Spinal cord (tissue), 10 donors: ENCODE measurements around the gene PKDCC. TPM values are rescaled to one million over a fixed set of nuclear protein-coding genes. Genes with fewer than 3 reads are reported as not detected.

Experiments used
- DNase-seq, 6 donors: peaks; one replicate each; pipeline versions ENCODE4 v3.0.0 to v3.0.0-alpha.2; 2013 to 2015; ENCODE audit warnings: low spot score in 6 of 6, low read depth in 4 of 6
- H3K27ac ChIP-seq: one replicate; pipeline ENCODE4 v1.5.1; 2013; ENCODE audit warnings: low read depth, low read length, control low read depth
- H3K27me3 ChIP-seq: one replicate; pipeline ENCODE4 v1.6.1; 2013; ENCODE audit warnings: low read length; ENCODE audit not compliant: control insufficient read depth, insufficient read depth
- H3K36me3 ChIP-seq: one replicate; pipeline ENCODE4 v1.6.1; 2013; ENCODE audit warnings: low read length; ENCODE audit not compliant: control insufficient read depth, insufficient read depth
- H3K4me1 ChIP-seq: one replicate; pipeline ENCODE4 v1.6.1; 2013; ENCODE audit warnings: low read length; ENCODE audit not compliant: control insufficient read depth, insufficient read depth
- H3K4me3 ChIP-seq: one replicate; pipeline ENCODE4 v1.5.1; 2013; ENCODE audit warnings: low read depth, low read length, control low read depth
- H3K9me3 ChIP-seq: one replicate; pipeline ENCODE4 v1.6.1; 2013; ENCODE audit warnings: low read length; ENCODE audit not compliant: control insufficient read depth, insufficient read depth
- WGBS: methylation state at CpG from one replicate; pipeline ENCODE4 v1.1.5; 2013; ENCODE audit warnings: missing lambda C conversion rate; ENCODE audit not compliant: insufficient coverage; 5-methylcytosine and 5-hydroxymethylcytosine counted together
- polyA plus RNA-seq, 2 donors: library from polyadenylated mRNA; unstranded; fragments of 120-200 nt; gene quantifications; one replicate each; pipeline ENCODE4 v1.2.1, GENCODE V29; 2013; ENCODE audit not compliant: insufficient read length in 2 of 2
- total RNA-seq, 2 donors: library from RNA; depleted of rRNA in 1 of 2; stranded (reverse); fragments of 120-200 nt in 1 of 2; fragments of >200 nt in 1 of 2; gene quantifications; one replicate each; pipeline versions ENCODE4 v1.2.3 to v1.2.4, GENCODE V29; 2013 to 2014
- donor health status: healthy.

Gene PKDCC
- total and polyA plus RNA-seq, 4 donors = 37.3 to 175 (median 76.7) TPM

DNA sequence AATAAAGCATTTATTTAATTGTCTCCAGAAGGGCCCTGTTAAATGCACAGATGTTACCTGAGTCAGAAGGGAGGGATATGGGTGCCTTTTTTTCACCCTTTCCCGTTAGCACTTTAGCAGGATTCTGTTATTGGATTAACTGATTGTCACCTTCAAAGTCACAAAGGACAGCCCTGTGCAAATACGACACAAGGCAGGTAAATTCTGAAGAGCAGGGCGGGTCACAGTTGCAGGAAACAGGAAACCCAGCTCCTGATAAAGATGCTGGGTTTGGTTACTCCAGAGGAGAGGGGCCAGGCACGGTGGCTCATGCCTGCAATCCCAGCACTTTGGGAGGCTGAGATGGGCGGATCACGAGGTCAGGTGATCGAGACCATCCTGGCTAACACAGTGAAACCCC lies 11.4 kb upstream of the PKDCC start:
- WGBS = 65% methylated on average over 3 of the region's 7 CpGs
- DNase-seq = no peak
- Histone ChIP-seq H3K4me1 (peaks cover 10% of the 10 kb centered on the region), H3K27me3 (no peaks in the 10 kb centered on the region), H3K36me3 (no peaks in the 10 kb centered on the region), H3K9me3 (no peaks in the 10 kb centered on the region), H3K4me3 (no peak overlapping the region), H3K27ac (no peak overlapping the region)

DNA sequence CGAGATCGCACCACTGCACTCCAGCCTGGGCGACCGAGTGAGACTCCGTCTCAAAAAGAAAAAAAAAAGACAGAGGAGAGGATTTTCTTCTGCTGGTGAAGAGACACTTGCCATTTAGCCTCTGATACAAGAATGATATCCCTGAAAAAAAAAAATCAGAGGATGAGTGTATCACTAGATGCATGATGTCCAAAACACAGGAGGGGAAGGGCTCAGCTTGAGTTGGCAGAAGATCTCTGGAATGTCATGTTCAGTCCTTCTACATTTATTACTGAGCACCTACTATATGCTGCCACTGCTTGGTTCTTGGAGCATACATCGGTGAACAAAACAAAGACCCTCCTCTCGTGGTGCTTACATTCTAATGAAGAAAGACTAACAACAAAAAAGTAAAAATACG lies 10.9 kb upstream of the PKDCC start:
- WGBS = 94% methylated on average over 2 of the region's 8 CpGs
- Histone ChIP-seq H3K27ac (no peak overlapping the region), H3K27me3 (no peaks in the 10 kb centered on the region), H3K36me3 (no peaks in the 10 kb centered on the region), H3K9me3 (no peaks in the 10 kb centered on the region), H3K4me3 (no peak overlapping the region), H3K4me1 (peaks cover 8% of the 10 kb centered on the region)
- DNase-seq = no peak

DNA sequence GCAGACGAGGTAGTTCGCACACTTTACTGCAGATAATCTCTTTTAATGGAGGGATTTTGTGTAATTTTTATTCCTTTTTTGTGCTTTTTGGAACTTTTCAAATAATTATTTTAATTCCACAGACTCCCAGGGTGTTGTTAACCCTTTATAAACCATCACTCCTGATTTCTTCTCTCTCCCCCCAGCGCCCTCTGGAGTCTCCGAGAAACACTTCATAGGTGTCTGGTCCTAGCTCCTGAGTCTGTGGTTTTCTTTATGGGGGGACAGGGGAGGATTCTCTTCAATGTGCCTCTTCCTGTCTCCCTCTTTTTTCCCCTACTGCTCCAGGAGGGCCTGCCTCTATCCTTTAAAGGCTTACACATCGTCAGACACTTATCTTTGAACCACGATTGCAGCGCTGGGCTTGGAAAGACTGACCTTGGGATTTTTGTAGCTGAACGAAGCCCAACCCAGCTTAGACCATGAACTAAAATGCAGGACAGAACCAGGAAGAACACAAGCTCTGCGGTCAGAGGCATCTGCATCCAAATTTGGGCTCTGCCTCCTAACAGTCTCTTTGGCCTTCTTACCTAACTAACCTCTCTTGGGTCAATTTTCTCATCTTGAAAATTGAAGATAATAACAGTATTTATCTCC lies 7.1 kb upstream of the PKDCC start:
- no peaks in the 10 kb centered on the region for H3K36me3 ChIP-seq
- peaks cover 5% of the 10 kb centered on the region for H3K4me1 ChIP-seq
- 69% methylated on average over 5 of the region's 9 CpGs for WGBS
- peaks cover 3% of the 10 kb centered on the region for H3K27me3 ChIP-seq
- H3K4me3 ChIP-seq = no peak overlapping the region
- no peak overlapping the region for H3K27ac ChIP-seq
- no peaks in the 10 kb centered on the region for H3K9me3 ChIP-seq
- no peak for DNase-seq

DNA sequence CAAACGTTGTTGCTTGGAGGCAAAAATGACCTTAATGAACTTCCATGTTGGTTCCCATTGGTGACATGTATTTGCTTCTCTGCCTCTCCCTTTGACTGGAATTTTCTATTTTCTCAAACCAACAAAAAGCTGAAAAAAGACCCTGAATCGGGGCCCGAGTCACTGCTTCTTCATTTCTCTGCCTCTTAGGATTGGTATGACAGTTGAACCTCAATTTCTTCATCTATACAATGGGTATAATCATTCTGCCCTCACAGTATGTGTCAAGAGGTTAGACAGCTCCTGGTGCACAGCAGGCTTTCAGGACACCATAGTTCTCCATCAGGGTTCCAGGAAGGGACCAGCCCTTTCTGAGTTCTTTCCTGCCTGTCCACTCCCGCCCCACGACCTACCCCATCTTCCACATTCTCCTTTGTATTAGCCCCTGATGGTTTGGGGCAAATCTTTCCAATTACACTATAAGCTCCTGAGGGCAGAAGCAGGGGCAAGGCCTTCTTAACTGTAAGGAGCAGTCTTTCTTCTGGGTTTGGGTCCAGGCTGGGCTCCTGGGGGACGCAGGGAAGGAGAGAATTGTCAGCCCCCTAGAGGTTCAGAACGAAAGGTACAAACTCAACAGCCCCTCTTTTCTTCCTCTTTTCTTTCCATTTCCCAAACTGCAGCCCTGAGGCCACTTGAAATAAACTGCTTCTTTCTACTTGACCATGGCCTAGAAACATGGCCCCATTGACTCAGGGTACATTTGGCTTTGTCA lies 6.3 kb upstream of the PKDCC start:
- no peak overlapping the region for H3K27ac ChIP-seq
- 82% methylated on average over 4 of the region's 7 CpGs for WGBS

DNA sequence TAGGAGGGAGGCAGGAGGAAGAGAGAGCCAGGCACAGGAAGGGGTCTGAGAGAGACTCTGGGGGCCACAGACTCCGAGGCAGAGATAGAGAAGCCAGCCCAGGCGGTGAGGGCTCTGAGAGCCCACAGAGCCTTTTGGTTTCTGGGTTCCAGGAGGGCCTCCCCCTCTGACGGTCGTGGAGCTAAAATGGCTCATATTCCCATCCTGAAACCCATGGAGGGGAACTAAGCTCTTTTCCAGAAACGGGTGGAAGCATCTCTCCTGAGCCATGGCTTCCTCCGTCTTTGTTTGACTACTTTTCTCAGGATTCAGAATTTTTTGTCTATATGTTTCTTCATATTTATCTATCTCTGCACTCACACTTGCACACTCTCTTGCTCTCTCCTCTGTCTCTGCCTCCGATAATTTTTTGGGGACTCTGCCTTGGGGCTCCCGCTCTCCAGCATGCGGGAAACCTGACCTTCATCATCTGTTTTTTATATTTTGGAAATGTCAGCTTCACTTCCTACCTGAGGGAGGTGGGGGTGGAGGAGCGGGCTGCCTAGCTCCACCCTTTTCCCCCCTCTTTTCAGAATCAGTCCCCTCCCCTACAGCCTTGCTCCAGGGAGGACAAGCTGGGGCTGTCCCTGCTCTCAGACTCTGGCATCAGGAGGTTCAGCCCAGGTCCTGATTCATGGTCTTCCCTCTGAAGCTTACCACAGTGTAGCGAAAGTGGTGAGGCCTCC lies 5.0 kb upstream of the PKDCC start:
- peaks cover 3% of the 10 kb centered on the region for H3K27me3 ChIP-seq
- no peak for DNase-seq
- H3K4me3 ChIP-seq = no peak overlapping the region
- no peaks in the 10 kb centered on the region for H3K9me3 ChIP-seq
- WGBS = 54% methylated on average over 6 of the region's 11 CpGs
- H3K36me3 ChIP-seq = no peaks in the 10 kb centered on the region
- H3K4me1 ChIP-seq = peaks cover 20% of the 10 kb centered on the region
- H3K27ac ChIP-seq = no peak overlapping the region

More for the DNA sequence above, 6.3 kb upstream of the PKDCC start:
- DNase-seq = no peak
- Histone ChIP-seq H3K9me3 (no peaks in the 10 kb centered on the region), H3K36me3 (no peaks in the 10 kb centered on the region), H3K4me3 (no peak overlapping the region), H3K4me1 (peaks cover 11% of the 10 kb centered on the region), H3K27me3 (peaks cover 3% of the 10 kb centered on the region)

DNA sequence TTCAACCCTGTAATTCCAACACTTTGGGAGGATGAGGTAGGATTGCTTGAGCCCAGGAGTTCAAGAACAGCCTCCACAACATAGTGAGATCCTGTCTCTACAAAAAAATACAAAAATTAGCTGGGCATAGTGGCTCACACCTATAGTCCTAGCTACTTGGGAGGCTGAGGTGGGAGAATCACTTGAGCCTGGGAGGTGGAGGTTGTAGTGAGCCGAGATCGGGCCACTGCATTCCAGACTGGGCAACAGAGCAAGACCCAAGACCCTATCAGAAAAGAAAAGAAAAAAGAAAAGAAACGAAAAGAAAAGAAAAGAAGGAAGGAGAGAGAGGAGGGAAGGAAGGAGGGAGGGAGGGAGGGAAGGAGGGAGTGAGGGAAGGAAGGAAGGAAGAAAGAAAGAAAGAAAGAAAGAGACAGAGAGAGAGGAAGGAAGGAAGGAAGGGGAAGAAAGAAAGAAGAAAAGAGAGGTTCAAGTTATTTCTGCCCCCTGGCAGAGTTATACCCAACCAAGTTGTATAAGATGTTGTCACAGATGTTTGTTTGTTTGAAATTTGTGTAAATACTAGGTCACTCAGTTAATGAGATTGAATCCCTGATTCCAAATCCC lies 3.9 kb upstream of the PKDCC start:
- peaks cover 3% of the 10 kb centered on the region for H3K27me3 ChIP-seq
- WGBS = 92% methylated on average over 3 of the region's 3 CpGs
- H3K9me3 ChIP-seq = no peaks in the 10 kb centered on the region
- DNase-seq = no peak
- peaks cover 25% of the 10 kb centered on the region for H3K4me1 ChIP-seq
- no peak overlapping the region for H3K27ac ChIP-seq
- no peaks in the 10 kb centered on the region for H3K36me3 ChIP-seq
- no peak overlapping the region for H3K4me3 ChIP-seq

DNA sequence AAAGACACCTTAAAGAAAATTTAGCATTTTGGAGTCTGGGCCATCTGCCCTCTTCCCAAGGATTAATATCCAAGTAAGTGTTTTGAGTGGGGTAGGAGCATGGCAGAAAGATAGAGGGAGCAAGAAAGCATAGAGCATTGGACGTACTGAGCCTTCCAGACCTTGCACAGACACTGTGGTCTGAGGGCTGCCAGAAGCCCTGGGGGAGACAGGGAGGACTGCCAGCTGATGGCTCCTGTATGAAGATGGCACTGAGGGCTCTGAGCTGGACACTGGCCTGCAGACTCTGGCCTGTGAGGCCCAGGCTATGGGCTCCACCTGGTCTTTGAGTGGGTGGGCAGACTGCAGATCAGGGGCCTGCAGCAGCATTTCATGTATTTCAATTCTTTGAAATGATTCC lies 2.9 kb upstream of the PKDCC start:
- WGBS = no CpG with 5 or more reads among the region's 1 CpG
- no peak overlapping the region for H3K4me3 ChIP-seq
- H3K36me3 ChIP-seq = no peaks in the 10 kb centered on the region
- peaks cover 35% of the 10 kb centered on the region for H3K4me1 ChIP-seq
- peaks cover 4% of the 10 kb centered on the region for H3K27me3 ChIP-seq
- DNase-seq = no peak
- H3K9me3 ChIP-seq = no peaks in the 10 kb centered on the region
- H3K27ac ChIP-seq = peak overlapping the region; percentile 89

DNA sequence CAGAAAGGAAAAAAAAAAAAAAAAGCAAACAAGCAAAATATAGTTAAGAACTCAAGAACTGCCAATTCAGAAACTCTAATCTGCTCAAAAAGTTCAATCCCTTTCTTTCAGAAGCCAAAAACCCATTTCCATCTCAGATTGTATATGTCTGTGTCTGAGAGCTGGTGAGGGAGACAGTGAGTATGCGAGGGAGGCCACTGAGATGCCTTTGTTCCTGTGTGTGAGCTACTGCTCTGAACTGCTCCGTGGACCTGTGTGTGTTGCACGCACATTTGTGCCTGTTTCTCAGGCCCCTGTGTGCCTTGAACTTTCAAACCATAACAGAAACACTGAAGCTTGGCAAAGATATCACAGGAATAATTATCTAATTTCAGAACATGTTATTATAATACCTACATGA lies 2.5 kb upstream of the PKDCC start:
- no peak for DNase-seq
- H3K27me3 ChIP-seq = peaks cover 4% of the 10 kb centered on the region
- H3K4me1 ChIP-seq = peaks cover 39% of the 10 kb centered on the region
- no peaks in the 10 kb centered on the region for H3K9me3 ChIP-seq
- H3K36me3 ChIP-seq = no peaks in the 10 kb centered on the region
- H3K4me3 ChIP-seq = no peak overlapping the region
- 20% methylated on average over 1 of the region's 3 CpGs for WGBS
- H3K27ac ChIP-seq = peak overlapping the region; percentile 89

DNA sequence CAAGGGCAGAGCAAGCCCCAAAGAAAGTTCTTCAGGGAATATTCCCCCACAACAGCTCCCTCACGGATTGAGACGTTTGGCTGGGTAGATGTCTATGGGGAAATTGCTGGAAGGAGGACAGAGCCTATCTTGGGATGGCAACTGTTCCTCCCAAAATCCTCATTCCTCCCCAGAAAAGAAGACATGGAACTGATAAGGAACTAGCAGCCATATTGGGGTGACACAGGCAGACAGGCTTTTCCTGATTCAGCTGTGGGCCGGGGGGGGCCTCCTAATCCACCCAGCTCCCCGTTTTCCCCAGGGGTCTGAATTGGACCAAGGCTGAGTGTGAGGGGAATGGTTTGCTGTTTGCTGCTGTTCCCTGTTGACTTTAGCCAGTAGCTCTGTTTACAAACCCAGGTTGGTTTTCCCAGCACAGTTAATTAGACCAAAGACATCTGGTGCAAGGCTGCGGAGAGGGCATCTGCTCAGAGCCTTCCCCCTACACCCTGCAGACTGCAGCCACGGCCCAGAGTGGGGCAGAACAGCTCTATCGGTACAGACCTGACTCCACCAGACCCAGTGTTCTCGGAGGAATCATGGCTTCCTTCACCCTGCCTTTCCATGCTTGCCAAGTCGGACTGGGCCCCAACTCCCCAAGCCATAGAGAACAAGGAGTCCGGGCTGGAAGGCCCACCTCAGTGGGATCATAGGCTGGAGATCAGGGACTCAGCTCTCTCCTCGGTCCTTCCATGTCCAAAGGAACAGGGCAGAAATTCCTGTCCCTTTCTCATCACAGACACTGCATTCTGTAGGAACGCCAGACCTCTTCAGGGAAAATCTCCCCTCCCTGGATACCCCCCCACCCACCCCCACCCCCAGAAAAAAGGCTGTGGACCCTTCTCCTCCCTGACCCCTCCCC lies 1.7 kb upstream of the PKDCC start:
- H3K4me1 ChIP-seq = peaks cover 46% of the 10 kb centered on the region
- peaks cover 4% of the 10 kb centered on the region for H3K27me3 ChIP-seq
- peak overlapping the region; percentile 89 for H3K27ac ChIP-seq
- H3K9me3 ChIP-seq = no peaks in the 10 kb centered on the region
- peak overlapping the region; percentile 74 for H3K4me3 ChIP-seq
- H3K36me3 ChIP-seq = no peaks in the 10 kb centered on the region
- DNase-seq = peak in 1 of 6 donors; percentile 32
- WGBS = 51% methylated on average over 6 of the region's 12 CpGs
